Right lobe of liver (tissue), 4 donors: ENCODE measurements around the gene ARHGAP27.

Experiments
- CTCF ChIP-seq, 4 donors: fragments of 200-600 bp in 3 of 4; fragments of 450-650 bp in 1 of 4; IDR thresholded peaks; one replicate each; pipeline versions ENCODE4 v1.5.1 to v1.8.0; 2016 to 2022; ENCODE audit warnings: antibody characterized with exemption in 4 of 4, mild to moderate bottlenecking in 2 of 4
- POLR2A ChIP-seq: fragments of 450-650 bp; IDR thresholded peaks from one replicate; pipeline ENCODE4 v1.6.1; 2017; ENCODE audit warnings: antibody characterized with exemption, mild to moderate bottlenecking
- donor health status: DM: no; HTN: no; CAD: no.
- donor health status: DM: no; HTN: no; CAD: no.
- donor health status: DM: no; HTN: yes; CAD: no.

- TF ChIP-seq CTCF (IDR thresholded peaks at IDR 0.05) (no peak), POLR2A (no peak)
Measured at GRCh38 chr17:45380046-45380765, 52.5 kb downstream of the ARHGAP27 start.
